Ovary (tissue), 3 donors: ENCODE measurements around the gene RNFT2.

Experiments used
- EP300 ChIP-seq: sonication (generic); formaldehyde crosslinking; IDR thresholded peaks from one replicate; pipeline ENCODE4 v1.6.1; 2017; ENCODE audit warnings: antibody characterized with exemption
- POLR2A ChIP-seq: fragments of 450-650 bp; IDR thresholded peaks from one replicate; pipeline ENCODE4 v1.6.1; 2017; ENCODE audit warnings: antibody characterized with exemption, mild to moderate bottlenecking, moderate library complexity
- TF ChIP-seq, protein P1 (sequence below), 3 donors: fragments of 450-650 bp in 2 of 3; fragments of 200-600 bp in 1 of 3; IDR thresholded peaks; one replicate each; pipeline versions ENCODE4 v1.5.1 to v1.8.0; 2016 to 2022; ENCODE audit warnings: antibody characterized with exemption in 3 of 3, mild to moderate bottlenecking in 1 of 3
- donor health status: DM: no; HTN: no; CAD: no.

DNA sequence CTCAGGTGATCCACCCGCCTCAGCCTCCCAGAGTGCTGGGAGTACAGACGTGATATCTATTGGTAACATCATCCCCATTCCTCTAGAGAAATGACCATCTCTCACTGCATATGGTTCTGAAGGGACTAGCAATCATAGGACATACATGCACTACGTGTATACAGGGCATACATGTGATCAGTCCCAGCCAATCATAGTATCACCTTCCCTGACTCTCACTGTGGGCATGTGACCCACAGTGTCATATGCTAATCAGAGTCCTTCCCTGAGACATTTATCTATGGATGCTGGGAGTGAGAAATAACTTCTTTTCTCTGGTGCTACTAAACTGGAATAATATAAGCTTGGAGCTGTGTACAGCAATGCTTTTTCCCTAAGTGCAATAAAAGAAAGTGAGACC lies 160.6 kb downstream of the RNFT2 start:
- no peak for TF ChIP-seq POLR2A
- TF ChIP-seq, protein P1, sequence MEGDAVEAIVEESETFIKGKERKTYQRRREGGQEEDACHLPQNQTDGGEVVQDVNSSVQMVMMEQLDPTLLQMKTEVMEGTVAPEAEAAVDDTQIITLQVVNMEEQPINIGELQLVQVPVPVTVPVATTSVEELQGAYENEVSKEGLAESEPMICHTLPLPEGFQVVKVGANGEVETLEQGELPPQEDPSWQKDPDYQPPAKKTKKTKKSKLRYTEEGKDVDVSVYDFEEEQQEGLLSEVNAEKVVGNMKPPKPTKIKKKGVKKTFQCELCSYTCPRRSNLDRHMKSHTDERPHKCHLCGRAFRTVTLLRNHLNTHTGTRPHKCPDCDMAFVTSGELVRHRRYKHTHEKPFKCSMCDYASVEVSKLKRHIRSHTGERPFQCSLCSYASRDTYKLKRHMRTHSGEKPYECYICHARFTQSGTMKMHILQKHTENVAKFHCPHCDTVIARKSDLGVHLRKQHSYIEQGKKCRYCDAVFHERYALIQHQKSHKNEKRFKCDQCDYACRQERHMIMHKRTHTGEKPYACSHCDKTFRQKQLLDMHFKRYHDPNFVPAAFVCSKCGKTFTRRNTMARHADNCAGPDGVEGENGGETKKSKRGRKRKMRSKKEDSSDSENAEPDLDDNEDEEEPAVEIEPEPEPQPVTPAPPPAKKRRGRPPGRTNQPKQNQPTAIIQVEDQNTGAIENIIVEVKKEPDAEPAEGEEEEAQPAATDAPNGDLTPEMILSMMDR (IDR thresholded peaks at IDR 0.05), result no peak
- TF ChIP-seq EP300, result no peak
